OCI-LY7 (cell line): ENCODE data around the gene ATP6V1C2. TPM values are rescaled to one million over a fixed set of nuclear protein-coding genes. Genes with fewer than 3 reads are reported as not detected.

Experiments
- BruUV-seq: library from RNA; stranded (reverse); fragments of 400-500 nt; replicated peaks from 2 replicates; lab custom pipeline; 2021; lab: Mats Ljungman, UMichigan
- CTCF ChIA-PET: fragments of 300-600 bp; sonication (Branson Sonifier 250); formaldehyde crosslinking; loops from one replicate; lab custom pipeline; 2022; ENCODE audit warnings: antibody characterized with exemption; ENCODE audit not compliant: unreplicated experiment; lab: Charles Lee
- POLR2A ChIA-PET: fragments of 300-600 bp; sonication (Branson Sonifier 250); formaldehyde crosslinking; loops from one replicate; lab custom pipeline; 2022; ENCODE audit warnings: antibody characterized with exemption; lab: Charles Lee
- DNase-seq: peaks from one replicate; pipeline ENCODE4 v3.0.0-alpha.2; 2015; ENCODE audit warnings: low spot score
- H2AFZ ChIP-seq: fragments of 200-600 bp; sonication (generic), shearing (Covaris generic); 2 replicates; pipeline ENCODE4 v1.6.1; 2014; ENCODE audit warnings: mild to moderate bottlenecking, antibody characterized with exemption, low read length, moderate library complexity
- H3K27ac ChIP-seq: fragments of 200-600 bp; sonication (generic); 2 replicates; pipeline ENCODE4 v1.5.1; 2014; ENCODE audit warnings: mixed run types, low read depth, mild to moderate bottlenecking, moderate library complexity, low read length, inconsistent platforms; ENCODE audit not compliant: poor library complexity, severe bottlenecking
- H3K36me3 ChIP-seq: fragments of 200-600 bp; sonication (generic); 2 replicates; pipeline ENCODE4 v1.6.1; 2014; ENCODE audit warnings: mild to moderate bottlenecking, antibody characterized with exemption, low read length, moderate library complexity, mixed read lengths; ENCODE audit not compliant: insufficient read depth
- H3K4me1 ChIP-seq: fragments of 200-600 bp; sonication (generic); 2 replicates; pipeline ENCODE4 v1.5.1; 2014; ENCODE audit warnings: mild to moderate bottlenecking, low read length; ENCODE audit not compliant: insufficient read depth, poor library complexity, severe bottlenecking
- H3K4me2 ChIP-seq: fragments of 200-600 bp; sonication (generic); 2 replicates; pipeline ENCODE4 v1.6.1; 2014; ENCODE audit warnings: mild to moderate bottlenecking, low read length
- H3K4me3 ChIP-seq: fragments of 200-600 bp; sonication (generic); 2 replicates; pipeline ENCODE4 v1.5.1; 2014; ENCODE audit warnings: mild to moderate bottlenecking, low read depth, low read length; ENCODE audit not compliant: poor library complexity, severe bottlenecking
- H3K79me2 ChIP-seq: fragments of 200-600 bp; sonication (generic); 2 replicates; pipeline ENCODE4 v1.6.1; 2016; ENCODE audit warnings: low read depth, mild to moderate bottlenecking, low read length, moderate library complexity, mixed read lengths; ENCODE audit not compliant: insufficient read depth
- H3K9me2 ChIP-seq: fragments of 200-600 bp; sonication (generic); 2 replicates; pipeline ENCODE4 v1.6.1; 2016; ENCODE audit warnings: mild to moderate bottlenecking, low read length, mixed read lengths; ENCODE audit not compliant: insufficient read depth
- H3K9me3 ChIP-seq: fragments of 200-600 bp; sonication (generic); 2 replicates; pipeline ENCODE4 v1.6.1; 2014; ENCODE audit warnings: mild to moderate bottlenecking, mixed run types, low read length, mixed read lengths
- H4K20me1 ChIP-seq: fragments of 200-600 bp; sonication (generic); 2 replicates; pipeline ENCODE4 v1.6.1; 2014; ENCODE audit warnings: mild to moderate bottlenecking, antibody characterized with exemption, low read length, moderate library complexity, mixed read lengths; ENCODE audit not compliant: insufficient read depth
- CTCF ChIP-seq: fragments of 200-600 bp; sonication (generic); conservative IDR thresholded peaks from 2 replicates; pipeline ENCODE4 v1.5.1; 2014; ENCODE audit warnings: mild to moderate bottlenecking, antibody characterized with exemption, low read length, moderate library complexity, mixed read lengths
- EZH2phosphoT487 ChIP-seq: fragments of 200-600 bp; sonication (generic); IDR thresholded peaks from 2 replicates; pipeline ENCODE4 v1.6.1; 2018; ENCODE audit warnings: low read depth, borderline replicate concordance, mild to moderate bottlenecking, mixed run types, antibody characterized with exemption, low read length, moderate library complexity, mixed read lengths
- intact Hi-C: fragments of 100-400 bp; cut with micrococcal nuclease; formaldehyde crosslinking; loops from one replicate; pipeline ENCODE4 v1.10.0; 2022; ENCODE audit not compliant: unreplicated experiment
- total RNA-seq, 2 experiments: library from RNA; depleted of rRNA in 1 of 2; stranded (reverse); fragments of >200 nt in 1 of 2; shearing (Covaris generic) in 1 of 2; gene quantifications; 2 replicates each; pipeline ENCODE4 v1.2.3, GENCODE V29; 2014 to 2022

ATP6V1C2 gene
- total RNA-seq, 2 experiments from 2014 or later = 0.13 TPM; not detected in 1

- CTCF ChIA-PET = no interaction called here
Observed at GRCh38 chr2:10712185-10712809, 9.1 kb upstream of the ATP6V1C2 start.

GRCh38 chr2:10716581-10716980 lies 4.8 kb upstream of the ATP6V1C2 start:
- H3K4me3 ChIP-seq = no peak overlapping the region
- H3K4me1 ChIP-seq = peaks cover 10% of the 10 kb centered on the region
- CTCF ChIA-PET = no interaction called here
- peak; percentile 34 for DNase-seq
- H3K9me2 ChIP-seq = no peaks in the 10 kb centered on the region
- peak overlapping the region; percentile 64 for H2AFZ ChIP-seq
- H3K9me3 ChIP-seq = no peaks in the 10 kb centered on the region
- TF ChIP-seq EZH2phosphoT487 (no peak), CTCF (no peak)
- POLR2A ChIA-PET = interaction anchor here (0.6 to 1.2 kb wide), 2 partner anchors 28 to 265 kb away, joined by 3 to 4 read pairs; no protein-coding TSS in a partner anchor
- H3K27ac ChIP-seq = no peak overlapping the region
- BruUV-seq = no TSS peak
- H3K36me3 ChIP-seq = no peaks in the 10 kb centered on the region
- intact Hi-C loops = no loop called here
- no peak overlapping the region for H3K4me2 ChIP-seq
- no peaks in the 10 kb centered on the region for H3K79me2 ChIP-seq
- H4K20me1 ChIP-seq = no peaks in the 10 kb centered on the region

More at GRCh38 chr2:10712185-10712809, 9.1 kb upstream of the ATP6V1C2 start:
- no TSS peak for BruUV-seq
- Histone ChIP-seq H3K4me1 (peaks cover 6% of the 10 kb centered on the region), H3K4me2 (0 out of 2 replicates have a peak overlapping the region, but pooled peaks have one; percentile 0), H2AFZ (peak overlapping the region; percentile 16; the same call in 1 of the 2 replicates), H3K4me3 (no peak overlapping the region), H3K79me2 (no peaks in the 10 kb centered on the region), H3K27ac (no peak overlapping the region), H4K20me1 (no peaks in the 10 kb centered on the region), H3K36me3 (no peaks in the 10 kb centered on the region), H3K9me3 (no peaks in the 10 kb centered on the region), H3K9me2 (no peaks in the 10 kb centered on the region)
- TF ChIP-seq CTCF = no peak
- no peak for TF ChIP-seq EZH2phosphoT487
- intact Hi-C loops = no loop called here
- POLR2A ChIA-PET = interaction anchor here (0.5 to 0.7 kb wide), 2 partner anchors 90 to 174 kb away, joined by 3 read pairs; no protein-coding TSS in a partner anchor
- peak; percentile 17 for DNase-seq

GRCh38 chr2:10717628-10718027 lies 3.8 kb upstream of the ATP6V1C2 start:
- no peak overlapping the region for H2AFZ ChIP-seq
- H3K4me3 ChIP-seq = no peak overlapping the region
- no peaks in the 10 kb centered on the region for H3K9me2 ChIP-seq
- no peak for DNase-seq
- ChIA-PET CTCF (no interaction called here), POLR2A (no interaction called here)
- no peaks in the 10 kb centered on the region for H3K36me3 ChIP-seq
- H3K27ac ChIP-seq = no peak overlapping the region
- H3K4me2 ChIP-seq = no peak overlapping the region
- BruUV-seq = no TSS peak
- TF ChIP-seq CTCF = no peak
- TF ChIP-seq EZH2phosphoT487 = no peak
- no peaks in the 10 kb centered on the region for H3K9me3 ChIP-seq
- no peaks in the 10 kb centered on the region for H4K20me1 ChIP-seq
- H3K4me1 ChIP-seq = peaks cover 10% of the 10 kb centered on the region
- intact Hi-C loops = no loop called here
- H3K79me2 ChIP-seq = no peaks in the 10 kb centered on the region
